Measurements from ENCODE around the gene RASSF3.
A peak's percentile ranks its signal among the peaks of the same experiment; 100 is the strongest.

RASSF3 gene

DNA sequence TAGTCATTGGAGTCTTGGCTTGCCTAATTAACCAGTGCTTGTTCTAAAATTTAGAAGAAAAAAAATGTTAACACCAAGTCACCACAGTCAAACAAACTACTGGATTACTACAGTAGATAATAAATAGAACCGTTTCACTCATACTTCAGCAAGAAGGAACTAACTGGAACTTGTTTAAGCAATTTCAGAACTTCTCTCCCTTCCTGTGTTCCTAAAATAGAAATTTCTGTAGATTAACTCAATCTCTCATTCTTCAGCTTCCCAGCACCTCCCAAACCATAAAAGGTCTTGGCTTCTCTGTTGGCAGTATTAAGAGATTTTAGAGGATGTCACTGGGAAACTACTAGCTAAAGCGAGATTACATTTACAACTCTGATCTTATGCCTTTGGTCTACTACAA, 130.4 kb downstream of the RASSF3 start:
- no peak for TF ChIP-seq TAF1 (IDR thresholded peaks at IDR 0.05; ENCODE audit: low read depth)
- no peak for TF ChIP-seq TEAD4 (IDR thresholded peaks at IDR 0.05)
- no peak for TF ChIP-seq FOXM1 (IDR thresholded peaks at IDR 0.05; ENCODE audit: borderline replicate concordance, low read depth)
- no peak for TF ChIP-seq NFIC (IDR thresholded peaks at IDR 0.05)
- TF ChIP-seq, protein P1, sequence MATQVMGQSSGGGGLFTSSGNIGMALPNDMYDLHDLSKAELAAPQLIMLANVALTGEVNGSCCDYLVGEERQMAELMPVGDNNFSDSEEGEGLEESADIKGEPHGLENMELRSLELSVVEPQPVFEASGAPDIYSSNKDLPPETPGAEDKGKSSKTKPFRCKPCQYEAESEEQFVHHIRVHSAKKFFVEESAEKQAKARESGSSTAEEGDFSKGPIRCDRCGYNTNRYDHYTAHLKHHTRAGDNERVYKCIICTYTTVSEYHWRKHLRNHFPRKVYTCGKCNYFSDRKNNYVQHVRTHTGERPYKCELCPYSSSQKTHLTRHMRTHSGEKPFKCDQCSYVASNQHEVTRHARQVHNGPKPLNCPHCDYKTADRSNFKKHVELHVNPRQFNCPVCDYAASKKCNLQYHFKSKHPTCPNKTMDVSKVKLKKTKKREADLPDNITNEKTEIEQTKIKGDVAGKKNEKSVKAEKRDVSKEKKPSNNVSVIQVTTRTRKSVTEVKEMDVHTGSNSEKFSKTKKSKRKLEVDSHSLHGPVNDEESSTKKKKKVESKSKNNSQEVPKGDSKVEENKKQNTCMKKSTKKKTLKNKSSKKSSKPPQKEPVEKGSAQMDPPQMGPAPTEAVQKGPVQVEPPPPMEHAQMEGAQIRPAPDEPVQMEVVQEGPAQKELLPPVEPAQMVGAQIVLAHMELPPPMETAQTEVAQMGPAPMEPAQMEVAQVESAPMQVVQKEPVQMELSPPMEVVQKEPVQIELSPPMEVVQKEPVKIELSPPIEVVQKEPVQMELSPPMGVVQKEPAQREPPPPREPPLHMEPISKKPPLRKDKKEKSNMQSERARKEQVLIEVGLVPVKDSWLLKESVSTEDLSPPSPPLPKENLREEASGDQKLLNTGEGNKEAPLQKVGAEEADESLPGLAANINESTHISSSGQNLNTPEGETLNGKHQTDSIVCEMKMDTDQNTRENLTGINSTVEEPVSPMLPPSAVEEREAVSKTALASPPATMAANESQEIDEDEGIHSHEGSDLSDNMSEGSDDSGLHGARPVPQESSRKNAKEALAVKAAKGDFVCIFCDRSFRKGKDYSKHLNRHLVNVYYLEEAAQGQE (IDR thresholded peaks at IDR 0.05; ENCODE audit: low read depth), result no peak
- TF ChIP-seq TCF12 (IDR thresholded peaks at IDR 0.05; ENCODE audit: low read depth), result no peak
- TF ChIP-seq CREB1 (IDR thresholded peaks at IDR 0.05; ENCODE audit: low read depth), result no peak
- no peak for TF ChIP-seq EGR1 (IDR thresholded peaks at IDR 0.05)
- TF ChIP-seq ZBTB7A (IDR thresholded peaks at IDR 0.05; ENCODE audit: low read depth), result no peak
- TF ChIP-seq, protein P2, sequence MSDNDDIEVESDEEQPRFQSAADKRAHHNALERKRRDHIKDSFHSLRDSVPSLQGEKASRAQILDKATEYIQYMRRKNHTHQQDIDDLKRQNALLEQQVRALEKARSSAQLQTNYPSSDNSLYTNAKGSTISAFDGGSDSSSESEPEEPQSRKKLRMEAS (IDR thresholded peaks at IDR 0.05), result no peak
- TF ChIP-seq, protein P3, sequence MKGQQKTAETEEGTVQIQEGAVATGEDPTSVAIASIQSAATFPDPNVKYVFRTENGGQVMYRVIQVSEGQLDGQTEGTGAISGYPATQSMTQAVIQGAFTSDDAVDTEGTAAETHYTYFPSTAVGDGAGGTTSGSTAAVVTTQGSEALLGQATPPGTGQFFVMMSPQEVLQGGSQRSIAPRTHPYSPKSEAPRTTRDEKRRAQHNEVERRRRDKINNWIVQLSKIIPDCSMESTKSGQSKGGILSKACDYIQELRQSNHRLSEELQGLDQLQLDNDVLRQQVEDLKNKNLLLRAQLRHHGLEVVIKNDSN (IDR thresholded peaks at IDR 0.05), result no peak
- no peak for TF ChIP-seq YY1 (IDR thresholded peaks at IDR 0.05; ENCODE audit: low read depth)
- TF ChIP-seq CEBPB (IDR thresholded peaks at IDR 0.05), result no peak
- no peak for TF ChIP-seq RAD21 (IDR thresholded peaks at IDR 0.05; ENCODE audit: low read depth)
- TF ChIP-seq EP300 (IDR thresholded peaks at IDR 0.05; ENCODE audit: borderline replicate concordance), result no peak

DNA sequence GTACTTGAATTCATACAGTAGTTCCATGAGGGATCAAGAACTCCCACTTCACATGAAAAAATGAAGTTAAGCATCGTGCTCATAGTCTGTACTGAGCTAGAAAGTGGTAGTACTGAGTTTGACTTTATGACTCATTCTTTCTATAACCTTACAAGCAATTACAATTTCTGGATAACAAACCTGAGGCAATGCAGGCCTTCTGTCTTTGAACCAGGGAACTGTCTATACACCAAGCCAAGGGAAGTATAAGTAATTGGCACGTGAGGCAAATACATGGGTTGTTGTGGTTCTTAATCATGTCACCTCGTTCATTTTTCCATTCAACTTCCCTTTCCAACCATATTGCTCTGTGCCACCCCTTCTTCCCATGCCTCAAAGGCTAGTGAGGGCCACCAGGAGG, 132.1 kb downstream of the RASSF3 start:
- TF ChIP-seq CREB1 (IDR thresholded peaks at IDR 0.05; ENCODE audit: low read depth), result no peak

DNA sequence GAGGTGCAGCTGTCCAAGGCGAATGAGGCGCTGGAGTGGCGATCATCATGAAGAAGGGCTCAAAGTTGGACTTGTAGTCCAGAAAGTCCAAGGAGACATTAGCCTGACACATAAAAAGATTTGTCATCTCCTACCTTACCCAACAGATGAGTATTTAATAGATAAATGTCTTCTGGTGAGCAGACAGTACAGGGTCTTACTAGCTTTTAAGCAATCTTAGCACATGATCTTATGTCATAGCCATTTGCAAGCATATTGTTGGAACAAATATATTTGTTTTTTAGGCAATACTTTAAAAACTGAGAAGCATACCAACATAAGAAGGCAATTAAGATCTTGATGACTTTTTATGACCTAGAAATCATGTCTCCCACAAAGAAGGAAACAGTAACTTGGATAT, 132.9 kb downstream of the RASSF3 start:
- TF ChIP-seq, protein P2 (IDR thresholded peaks at IDR 0.05), result no peak
- TF ChIP-seq NFIC (IDR thresholded peaks at IDR 0.05) (no peak), TEAD4 (IDR thresholded peaks at IDR 0.05) (no peak), CEBPB (IDR thresholded peaks at IDR 0.05) (no peak), RAD21 (IDR thresholded peaks at IDR 0.05; ENCODE audit: low read depth) (no peak), ZBTB7A (IDR thresholded peaks at IDR 0.05; ENCODE audit: low read depth) (no peak), YY1 (IDR thresholded peaks at IDR 0.05; ENCODE audit: low read depth) (no peak)
- TF ChIP-seq, protein P3 (IDR thresholded peaks at IDR 0.05), result no peak

DNA sequence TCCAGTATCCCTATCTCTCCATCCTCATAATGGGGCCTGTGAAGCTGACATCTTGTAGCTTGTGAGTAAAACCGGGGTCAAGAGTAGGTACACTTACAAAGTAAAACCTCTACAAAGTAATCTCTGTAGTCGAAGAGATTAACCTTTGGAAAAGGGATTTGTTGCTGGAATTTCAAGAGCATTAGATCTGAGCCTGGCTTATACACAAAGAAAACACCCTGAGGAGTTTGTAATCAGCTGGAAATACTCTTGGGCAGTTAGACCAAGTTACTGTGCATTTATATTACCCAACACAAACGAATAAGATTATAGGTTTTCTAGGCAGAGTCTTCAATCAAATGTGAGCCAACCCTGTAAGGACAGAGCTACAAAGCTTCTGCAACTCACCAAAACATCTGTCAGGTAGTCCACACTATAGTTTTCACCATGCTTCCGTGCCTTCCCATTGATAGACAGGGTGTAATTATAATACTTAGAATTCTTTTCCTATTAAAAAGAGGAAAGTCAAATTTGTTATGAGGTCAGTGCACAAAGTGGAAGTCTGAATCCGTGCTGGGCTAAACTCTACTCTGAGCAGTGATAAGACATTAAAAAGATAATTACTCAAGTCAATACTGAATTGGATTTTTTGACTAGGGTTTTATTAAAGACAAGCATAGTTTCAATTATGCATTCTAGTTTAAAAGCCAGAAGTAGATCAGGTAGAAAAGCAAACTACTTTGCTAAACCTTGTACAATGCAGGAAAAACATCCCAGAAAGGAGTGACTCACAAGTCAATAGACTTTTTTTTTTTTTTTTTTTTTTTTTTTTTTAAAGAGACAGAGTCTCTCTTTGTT, 134.3 kb downstream of the RASSF3 start:
- TF ChIP-seq RAD21 (IDR thresholded peaks at IDR 0.05; ENCODE audit: low read depth) (no peak), TEAD4 (IDR thresholded peaks at IDR 0.05) (no peak), ZBTB7A (IDR thresholded peaks at IDR 0.05; ENCODE audit: low read depth) (no peak), CREB1 (IDR thresholded peaks at IDR 0.05; ENCODE audit: low read depth) (no peak), NFIC (IDR thresholded peaks at IDR 0.05) (no peak), YY1 (IDR thresholded peaks at IDR 0.05; ENCODE audit: low read depth) (no peak), TCF12 (IDR thresholded peaks at IDR 0.05; ENCODE audit: low read depth) (no peak), TAF1 (IDR thresholded peaks at IDR 0.05; ENCODE audit: low read depth) (no peak)
- TF ChIP-seq, protein P2 (IDR thresholded peaks at IDR 0.05), result no peak

DNA sequence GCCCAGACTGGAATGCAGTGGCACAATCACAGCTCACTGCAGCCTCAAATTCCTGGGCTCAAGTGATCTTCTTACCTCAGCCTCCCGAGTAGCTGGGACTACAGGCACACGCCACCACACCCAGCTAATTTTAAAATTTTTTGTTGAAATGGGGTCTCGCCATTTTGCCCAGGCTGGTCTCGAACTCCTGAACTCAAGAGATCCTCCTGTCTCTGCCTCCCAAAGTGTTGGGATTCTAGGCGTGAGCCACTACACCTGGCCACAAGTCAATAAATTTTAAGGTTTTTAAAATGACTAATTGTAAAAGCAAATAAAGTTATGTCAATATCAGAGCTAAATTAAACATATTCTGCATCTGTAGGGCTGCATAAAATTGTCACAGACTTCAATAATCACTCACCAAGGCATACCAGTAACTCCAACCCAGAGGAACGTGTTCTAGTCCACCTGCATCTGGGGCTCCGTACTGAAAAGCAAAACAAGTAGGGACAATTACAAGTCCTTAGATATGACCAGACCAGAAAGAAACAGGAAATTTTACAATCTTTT, 135.0 kb downstream of the RASSF3 start:
- TF ChIP-seq TEAD4 (IDR thresholded peaks at IDR 0.05), result peak; percentile 51
- TF ChIP-seq, protein P1 (IDR thresholded peaks at IDR 0.05; ENCODE audit: low read depth), result no peak

DNA sequence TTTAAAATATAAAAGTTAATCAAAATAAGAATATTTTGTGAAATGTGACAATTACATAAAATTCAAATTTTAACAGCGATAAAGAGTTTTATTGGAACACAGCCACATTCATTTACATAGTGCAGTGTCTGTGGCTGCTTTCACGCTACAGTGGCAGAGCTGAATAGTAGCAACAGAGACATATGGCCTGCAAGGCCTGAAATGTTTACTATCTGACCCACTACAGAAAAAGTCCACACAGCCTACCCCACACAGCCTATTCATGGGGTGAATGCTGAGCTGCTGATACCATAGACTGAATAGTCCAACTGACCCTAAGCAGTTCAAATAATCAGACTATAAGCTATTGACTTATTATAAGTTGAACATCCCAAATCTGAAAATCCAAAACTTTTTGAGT, 135.7 kb downstream of the RASSF3 start:
- TF ChIP-seq, protein P2 (IDR thresholded peaks at IDR 0.05), result no peak
- no peak for TF ChIP-seq NFIC (IDR thresholded peaks at IDR 0.05)
- TF ChIP-seq YY1 (IDR thresholded peaks at IDR 0.05; ENCODE audit: low read depth), result no peak
- TF ChIP-seq EGR1 (IDR thresholded peaks at IDR 0.05), result no peak
- TF ChIP-seq TAF1 (IDR thresholded peaks at IDR 0.05; ENCODE audit: low read depth), result no peak
- TF ChIP-seq, protein P3 (IDR thresholded peaks at IDR 0.05), result no peak

Data from Ishikawa (cell line).